NAMALWA (cell line): Measurements from ENCODE around the gene RAD51B.
"Not testable (repeated sequence)": the region's sequence is repeated elsewhere in the genome, so short reads cannot be mapped to it uniquely, and the experiment has no call there.

ENCODE experiments used
- DNase-seq: peaks from one replicate; pipeline ENCODE4 v3.0.0-alpha.2; 2015; ENCODE audit warnings: low spot score

Gene RAD51B

DNA sequence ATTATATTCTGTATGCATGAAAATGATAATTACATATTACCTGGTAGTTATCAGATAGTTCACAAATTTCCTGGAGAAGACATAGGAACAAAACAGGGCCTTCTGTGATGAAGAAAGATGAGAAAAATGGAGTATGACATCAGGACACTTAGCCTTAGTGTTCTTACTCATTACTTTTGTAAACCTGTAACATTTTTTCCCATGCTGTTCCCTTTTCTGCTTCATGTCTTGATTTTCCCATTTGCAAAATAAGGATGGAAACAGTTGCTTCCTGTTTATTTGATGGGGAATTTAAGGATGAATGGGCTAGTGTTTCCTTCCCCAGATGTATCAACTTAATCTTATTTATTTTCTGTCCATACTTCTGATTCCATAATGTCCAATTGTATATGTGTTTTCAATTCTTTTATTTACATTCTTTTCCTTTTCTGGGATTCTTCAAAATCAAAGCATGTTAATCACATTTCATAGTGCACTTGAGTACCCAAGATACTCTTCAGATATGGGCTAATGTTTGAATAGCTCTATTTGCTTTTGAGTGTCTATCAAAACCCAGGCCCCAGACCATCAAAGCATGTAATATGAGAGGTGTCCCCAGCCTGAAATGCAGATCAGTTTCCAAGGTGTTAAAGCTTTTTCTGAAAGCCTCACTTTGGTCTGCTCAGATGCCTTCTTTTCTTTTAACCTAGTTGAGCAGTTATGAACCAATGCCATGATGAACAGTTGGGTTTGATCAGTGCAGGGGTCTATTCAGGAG is 260.5 kb downstream of the RAD51B start:
- DNase-seq: no peak

DNA sequence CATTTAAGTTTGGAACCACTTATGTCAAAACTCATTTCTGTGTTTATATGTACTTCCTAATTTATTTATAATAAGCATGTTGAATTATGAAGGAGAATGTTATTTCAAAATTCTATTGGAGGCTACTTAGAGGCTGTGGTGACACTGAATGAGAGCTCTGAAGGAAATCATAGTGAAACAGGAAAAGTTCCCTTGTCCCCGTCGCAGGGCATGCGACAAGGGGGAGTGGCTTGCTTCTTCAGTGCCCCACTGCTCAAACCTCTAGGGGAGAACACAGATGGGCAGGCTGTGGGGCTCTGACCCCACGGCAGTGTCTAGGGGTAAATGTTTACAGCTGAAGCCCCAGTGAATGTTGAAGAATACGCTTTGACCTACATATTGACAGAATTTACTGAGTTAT is 261.9 kb downstream of the RAD51B start:
- DNase-seq: no peak

DNA sequence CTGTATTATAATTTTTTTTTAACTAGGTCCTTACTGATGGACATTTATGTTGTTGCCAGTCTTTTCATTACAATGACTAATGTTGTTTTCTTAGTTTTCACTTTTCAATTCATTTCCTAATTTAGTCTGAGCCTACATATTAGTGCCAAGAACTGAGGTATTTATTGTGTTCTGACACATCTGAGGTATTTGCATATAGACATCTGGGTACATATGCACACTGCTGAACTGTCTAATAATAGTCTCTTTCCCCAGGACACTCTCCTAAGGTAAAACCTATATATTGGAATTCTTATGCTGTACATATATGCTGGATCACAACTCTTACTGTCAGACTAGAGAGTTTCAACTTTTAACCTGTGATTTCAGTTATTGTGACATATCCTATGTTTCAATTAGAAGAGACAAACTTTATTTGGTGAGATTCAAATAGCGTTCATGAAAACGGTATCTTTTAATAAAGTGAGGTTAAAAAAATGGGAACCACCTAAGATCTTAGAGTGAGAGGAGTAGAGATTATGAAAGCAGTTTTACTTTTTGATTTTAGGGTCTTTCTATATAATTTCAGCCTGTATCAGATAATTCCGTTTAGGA is 263.2 kb downstream of the RAD51B start:
- no peak for DNase-seq

DNA sequence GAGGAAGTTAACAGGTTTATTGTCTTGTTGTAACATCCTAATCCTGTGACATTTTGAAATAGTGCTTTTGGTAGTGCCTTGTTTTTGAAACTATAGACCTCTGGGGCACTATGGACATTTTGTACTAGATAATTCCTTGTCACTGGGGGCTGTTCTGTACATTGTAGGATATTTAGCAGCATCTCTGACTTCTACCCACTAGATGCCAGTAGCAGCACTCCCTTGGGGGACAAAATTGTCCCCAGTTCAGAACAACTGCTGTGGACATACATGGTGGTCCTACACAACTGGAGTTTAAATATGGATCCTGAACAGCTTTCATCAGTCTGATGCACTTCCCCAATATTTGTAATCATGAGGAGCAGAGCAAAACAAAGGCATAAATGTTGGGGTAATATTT is 264.7 kb downstream of the RAD51B start:
- no peak for DNase-seq

DNA sequence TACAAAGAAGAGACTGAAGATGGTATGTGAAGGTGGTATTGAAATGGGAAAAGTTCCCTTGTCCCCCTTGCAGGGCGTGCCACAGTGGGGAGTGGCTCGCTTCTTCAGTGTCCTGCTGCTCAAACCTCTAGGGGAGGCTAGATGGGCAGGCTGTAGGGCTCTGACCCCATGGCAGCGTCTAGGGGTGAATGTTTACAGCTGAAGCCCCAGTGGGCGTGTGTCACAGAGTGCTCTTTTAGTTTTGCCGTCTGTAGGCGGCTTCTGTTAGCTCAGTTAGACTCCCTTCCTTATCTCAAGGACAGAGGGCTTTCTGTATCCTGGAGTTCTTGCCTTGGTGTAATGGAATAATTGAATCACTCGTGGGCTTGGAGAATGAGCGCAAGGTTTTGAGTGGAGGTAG is 266.2 kb downstream of the RAD51B start:
- DNase-seq: no peak

DNA sequence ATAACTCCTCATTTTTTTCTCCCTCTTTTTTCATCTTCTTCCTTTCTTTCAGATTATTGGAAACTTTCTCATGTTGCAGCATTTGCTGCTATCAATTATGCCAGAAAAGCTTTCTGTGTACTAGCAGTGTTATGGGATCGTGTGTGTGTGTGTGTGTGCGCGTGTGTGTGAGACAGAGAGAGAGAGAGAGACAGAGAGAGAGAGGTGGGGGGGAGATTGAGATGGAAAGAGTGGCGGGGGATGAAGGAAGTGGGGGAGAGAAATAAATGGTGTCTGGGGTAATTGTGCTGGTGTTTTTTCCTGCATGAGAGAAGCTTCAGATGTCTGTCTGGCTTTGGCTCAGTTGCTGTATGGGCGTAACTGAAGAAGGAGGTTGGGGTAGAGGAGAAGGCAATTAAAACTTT is 268.9 kb downstream of the RAD51B start:
- no peak for DNase-seq

DNA sequence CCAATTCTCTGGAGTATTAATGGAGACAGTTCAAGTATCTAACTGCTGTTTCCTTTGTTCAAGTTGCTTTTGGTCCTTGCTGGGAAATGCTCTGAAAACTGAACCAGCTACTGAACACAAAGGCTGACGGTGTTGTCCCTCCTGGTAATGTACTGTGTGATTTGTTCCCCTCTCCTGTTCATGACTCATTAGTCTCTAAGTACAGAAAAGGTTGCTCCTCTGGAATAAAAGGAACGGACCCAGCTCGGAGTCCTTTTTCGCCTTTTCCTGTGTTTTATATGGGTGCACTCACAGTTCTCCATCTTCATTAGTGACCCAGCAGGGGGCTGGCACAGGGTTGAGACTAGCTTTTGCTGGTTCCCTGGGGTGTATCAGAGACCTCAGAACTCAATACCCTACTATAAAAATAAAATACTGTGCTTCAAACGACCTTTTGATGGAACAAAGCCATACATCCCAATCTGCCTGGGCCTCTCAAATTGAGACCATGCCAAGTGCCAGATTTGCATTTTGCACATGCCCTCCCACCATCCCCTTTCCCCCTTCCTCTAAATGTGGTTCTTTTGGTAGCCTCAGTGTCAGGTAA is 269.7 kb downstream of the RAD51B start:
- no peak for DNase-seq

DNA sequence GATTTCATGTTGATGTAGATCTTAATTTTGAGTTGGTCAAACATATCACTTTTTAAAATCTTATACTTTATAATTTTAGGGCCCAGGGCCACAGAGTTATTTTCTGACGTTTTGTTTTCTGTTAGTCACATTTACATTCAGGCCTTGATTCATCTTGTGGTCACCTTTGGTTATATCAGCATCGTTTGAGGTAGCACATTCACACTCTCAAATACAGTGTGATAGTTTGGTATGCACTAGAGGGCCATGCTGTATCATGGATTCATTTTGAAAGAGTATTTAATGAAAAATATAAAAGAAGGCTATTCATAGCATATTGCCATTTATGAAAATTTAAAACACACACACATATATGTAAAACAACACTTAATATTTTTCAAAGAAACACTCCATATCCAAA is 274.6 kb downstream of the RAD51B start:
- no peak for DNase-seq

DNA sequence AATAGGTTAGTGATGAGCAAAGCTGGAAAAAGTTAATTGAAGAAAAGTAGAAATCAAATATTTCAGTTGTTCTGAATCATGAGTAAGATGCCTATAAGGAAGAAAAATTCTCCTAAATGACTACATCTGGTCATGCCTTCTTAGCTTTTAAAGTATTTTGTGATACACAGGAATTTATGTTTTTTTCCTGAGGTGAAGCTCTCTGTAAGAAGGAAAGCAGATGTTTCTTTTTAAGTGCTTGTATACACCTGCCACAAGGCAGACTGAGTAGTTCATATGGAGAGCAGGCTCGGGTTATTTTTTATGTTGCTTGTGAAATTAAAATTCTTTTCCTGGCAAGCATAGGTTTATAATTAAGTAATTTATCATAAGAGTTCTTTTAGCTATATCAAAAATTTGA is 275.2 kb downstream of the RAD51B start:
- no peak for DNase-seq

DNA sequence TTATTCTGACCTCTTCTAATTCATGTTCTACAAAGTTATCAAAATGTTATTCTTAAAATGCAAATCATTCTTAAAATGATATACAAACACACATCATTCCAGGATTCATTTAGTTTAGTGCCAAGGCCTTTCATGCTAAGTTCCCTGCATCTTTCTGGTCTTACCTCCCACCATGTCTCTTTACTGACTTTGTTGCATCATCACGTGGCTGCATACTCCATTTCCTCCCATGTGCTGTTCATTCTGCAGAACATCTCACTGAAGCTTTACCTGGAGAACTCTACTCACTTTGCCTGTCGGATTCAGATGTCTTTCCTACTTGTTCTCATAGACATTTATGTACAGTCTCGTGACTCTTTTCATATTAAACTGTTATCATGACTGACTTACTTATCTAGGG is 278.1 kb downstream of the RAD51B start:
- no peak for DNase-seq

DNA sequence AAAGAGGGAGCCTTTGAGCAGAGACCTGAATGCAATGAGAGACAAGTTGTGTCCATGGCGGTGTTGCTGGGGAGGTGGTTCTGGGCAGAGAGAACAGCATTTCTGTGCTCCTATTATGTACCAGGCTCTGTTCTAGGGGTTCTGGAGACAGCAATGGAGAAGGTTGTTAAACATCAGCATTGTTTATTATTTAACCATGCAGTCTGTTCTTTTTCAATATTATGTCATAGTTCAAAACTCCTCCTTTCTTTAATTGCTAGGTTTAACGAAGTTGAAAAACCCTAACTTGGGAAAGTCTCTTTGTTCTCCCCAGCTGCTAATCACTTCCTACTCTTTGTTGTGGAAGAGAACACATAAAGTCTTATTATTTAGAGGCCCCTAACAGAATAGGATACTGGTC is 279.3 kb downstream of the RAD51B start:
- no peak for DNase-seq

DNA sequence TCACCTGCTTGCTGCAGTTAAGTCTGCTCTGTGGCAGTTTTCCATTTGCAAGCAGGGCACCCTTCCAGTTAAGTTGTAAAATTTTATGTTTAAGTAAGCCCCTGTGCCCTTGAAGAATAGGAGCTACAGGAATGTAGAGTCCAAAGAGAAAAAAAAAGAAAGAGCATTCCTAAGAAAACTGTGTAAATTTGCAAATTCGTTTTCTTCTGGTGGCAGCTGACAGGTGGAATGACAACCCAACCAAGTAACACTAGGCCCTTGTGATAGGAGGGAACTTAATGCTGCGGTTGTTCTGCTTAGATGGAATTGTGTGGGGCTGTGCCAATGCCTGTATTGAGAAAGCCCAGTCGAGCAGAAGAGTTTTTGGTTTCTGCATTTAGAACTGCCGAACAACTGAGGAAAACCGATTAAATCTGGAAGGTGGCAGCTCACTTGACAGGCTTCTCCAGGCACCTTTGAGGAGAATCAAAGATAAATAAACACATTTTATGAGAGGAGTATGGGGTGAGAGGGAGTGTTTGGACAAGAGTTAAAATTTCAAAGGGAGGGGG is 280.0 kb downstream of the RAD51B start:
- DNase-seq: no peak

DNA sequence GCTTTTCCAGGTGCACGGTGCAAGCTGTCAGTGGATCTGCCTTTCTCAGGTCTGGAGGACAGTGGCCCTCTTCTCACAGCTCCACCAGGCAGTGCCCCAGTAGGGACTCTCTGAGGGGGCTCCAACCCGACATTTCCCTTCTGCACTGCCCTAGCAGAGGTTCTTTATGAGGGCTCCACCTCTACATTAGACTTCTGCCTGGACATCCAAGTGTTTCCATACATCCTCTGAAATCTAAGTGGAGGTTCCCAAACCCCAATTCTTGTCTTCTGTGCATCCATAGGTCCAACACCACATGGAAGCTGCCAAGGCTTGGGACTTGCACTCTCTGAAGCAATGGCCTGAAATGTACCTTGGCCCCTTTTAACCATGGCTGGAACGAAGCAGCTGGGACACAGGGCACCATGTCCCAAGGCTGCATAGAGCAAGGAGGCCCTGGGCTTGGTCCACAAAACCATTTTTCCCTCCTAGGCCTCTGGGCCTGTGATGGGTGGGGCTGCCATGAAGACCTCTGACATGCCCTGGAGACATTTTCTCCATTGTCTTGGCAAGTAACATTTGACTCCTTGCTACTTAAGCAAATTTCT is 282.2 kb downstream of the RAD51B start:
- DNase-seq: not testable (repeated sequence)

DNA sequence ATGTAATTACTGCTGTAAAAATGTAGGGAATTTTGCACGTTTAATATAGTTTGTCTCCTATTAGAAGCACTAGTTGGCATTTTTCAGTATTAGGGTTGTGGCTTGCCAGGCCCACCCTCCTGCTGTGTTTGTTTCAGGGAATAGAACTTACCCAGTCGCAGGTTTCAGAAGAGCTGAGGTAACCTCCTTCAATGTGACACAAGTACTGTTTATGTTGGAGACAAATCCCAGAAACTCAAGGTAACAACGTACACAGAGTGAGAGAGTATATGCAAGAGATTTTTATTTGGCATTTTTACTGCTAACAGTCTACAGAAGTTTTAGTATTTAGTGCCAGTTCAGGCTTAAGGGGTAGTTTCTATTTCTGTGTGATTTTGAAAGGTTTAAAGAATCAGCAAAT is 284.3 kb downstream of the RAD51B start:
- no peak for DNase-seq

DNA sequence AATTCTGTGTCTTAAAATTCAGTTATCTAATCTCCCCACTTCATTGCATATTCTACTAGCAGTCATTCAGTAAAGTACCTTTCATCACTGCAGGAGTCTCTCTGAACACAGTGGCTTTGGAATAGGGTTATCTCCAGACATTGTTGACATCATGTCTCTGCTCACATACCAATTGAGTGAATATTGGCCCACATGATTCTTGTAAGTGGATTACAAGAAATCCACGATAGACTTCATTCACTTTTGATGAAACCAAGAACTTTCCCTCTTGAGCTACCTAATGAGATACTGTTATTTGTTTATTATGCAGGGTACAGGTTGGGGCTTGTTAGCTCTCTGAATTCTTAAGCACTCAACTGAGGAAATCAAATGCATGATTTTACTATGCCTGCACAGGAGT is 284.9 kb downstream of the RAD51B start:
- no peak for DNase-seq

DNA sequence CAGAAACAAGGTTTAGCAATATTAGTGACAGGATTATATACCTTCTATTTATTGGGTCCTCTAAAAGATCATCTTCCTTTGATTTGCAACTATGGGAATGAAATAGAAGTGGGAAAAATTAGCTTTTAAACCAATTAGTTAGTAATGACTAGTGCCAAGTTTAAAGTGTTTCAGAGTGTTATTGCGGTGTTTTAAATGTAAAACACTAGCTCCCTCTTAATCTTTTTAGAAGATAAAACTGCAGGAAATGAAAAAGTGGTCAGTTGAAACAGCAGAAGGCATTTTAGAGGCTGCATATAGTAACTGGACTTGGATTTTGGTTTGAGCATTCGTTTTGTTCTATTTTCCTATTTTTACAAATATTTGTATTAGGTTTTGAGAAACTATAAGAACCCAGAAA is 286.2 kb downstream of the RAD51B start:
- no peak for DNase-seq

DNA sequence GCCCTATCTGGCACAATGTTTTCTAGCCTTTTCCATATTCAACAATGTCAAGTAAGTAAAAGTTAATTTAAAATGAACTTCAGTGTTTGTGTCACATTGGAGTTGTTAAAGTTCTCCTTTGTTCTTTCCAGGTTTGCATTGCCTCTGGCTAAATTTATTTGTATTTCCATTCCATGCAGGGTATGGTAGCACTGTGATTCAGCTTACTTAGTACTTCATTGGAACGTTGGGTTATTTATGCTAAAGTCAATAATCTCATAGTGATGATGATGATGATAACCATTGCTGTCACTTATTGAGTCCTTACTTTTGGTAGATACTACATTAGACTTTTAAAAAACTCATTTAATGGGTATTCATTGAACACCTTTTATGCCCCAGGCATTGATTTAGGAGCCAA is 286.9 kb downstream of the RAD51B start:
- DNase-seq: no peak

DNA sequence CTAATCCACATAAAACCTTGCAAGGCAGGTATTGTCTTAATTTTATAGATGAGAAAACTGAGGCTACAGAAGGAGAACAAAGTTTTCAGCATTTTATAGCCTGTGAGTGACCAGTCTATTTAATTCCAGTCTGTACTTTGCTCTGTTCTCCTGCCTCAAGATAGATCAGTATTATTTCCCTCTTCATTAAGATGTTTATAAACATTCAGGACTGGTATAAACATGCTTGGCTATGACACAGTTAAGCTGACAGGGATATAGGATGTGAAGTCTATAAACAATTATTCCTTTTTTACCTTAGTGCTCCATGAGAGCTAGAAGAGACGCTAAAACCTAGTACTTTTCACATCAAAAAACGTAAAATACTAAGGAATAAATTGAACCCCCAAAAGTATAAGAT is 287.3 kb downstream of the RAD51B start:
- no peak for DNase-seq

DNA sequence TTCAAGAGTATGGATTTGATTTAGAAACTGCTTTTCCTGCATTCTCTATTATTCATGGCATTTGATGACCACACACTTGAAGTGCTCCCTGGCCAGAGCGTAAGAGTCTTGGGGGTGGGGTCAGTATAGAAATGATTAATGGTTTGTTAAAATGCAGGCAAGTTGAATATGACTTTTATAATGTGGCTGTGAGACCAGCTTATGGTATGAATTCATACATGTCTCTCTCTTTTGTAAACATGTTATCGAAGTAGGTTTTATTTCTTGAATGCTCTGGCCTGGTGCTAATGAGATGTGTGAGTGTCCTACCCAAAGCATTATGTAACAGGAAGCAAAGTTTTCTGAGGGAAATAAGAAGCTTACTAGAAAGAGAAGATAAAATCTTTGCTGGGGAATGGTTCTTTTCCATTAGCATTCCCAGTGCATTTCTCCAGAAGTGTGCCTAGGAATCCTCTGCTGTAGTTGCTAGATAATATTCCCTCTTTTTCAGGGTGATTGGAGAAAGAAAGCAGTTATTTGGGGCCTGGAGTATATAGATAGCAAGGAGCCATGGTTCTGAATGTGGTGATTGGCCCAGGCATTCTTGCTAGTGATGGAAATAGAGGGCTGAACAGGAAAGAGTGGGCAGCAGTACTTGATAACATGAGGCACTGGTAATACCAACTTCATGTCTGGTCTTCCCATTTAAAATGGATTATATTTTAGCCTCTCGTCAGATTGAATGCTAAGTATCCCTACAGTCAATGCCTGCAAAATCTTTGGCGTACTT is 289.7 kb downstream of the RAD51B start:
- no peak for DNase-seq

DNA sequence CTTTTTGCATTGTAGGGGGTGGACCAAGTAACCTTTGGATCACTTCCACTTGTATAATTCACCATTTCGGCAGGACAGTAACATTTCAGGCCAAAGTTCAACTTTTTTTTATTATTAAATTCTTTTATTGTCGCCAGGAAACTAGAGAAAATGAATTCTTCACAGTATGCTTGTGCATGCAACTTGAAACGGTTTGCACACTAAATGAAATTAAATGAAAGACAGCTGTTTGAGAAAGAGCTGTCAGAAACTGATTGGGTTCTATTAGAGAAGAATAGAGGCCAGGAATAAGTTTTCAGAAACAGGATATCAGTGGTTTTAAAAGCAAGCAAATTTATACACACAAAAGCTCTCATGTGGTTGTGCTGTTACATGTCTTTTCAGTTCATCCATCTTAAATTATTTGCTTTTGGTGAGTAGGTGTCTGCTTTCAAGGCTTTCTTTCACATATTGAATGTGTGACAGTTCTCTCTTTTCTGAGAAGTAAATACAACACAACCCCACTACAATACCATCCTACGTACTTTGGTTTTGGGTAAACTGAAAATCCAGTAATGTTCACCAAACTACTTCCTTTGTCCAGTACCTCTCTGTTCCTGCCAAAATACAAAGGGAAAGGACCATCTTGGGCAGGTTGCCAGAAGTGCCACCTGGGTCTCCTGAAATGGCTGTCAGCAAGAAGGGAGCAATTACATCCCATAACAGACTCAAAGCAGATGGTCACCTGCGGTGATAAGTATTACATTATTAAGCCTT is 291.7 kb downstream of the RAD51B start:
- DNase-seq: no peak

DNA sequence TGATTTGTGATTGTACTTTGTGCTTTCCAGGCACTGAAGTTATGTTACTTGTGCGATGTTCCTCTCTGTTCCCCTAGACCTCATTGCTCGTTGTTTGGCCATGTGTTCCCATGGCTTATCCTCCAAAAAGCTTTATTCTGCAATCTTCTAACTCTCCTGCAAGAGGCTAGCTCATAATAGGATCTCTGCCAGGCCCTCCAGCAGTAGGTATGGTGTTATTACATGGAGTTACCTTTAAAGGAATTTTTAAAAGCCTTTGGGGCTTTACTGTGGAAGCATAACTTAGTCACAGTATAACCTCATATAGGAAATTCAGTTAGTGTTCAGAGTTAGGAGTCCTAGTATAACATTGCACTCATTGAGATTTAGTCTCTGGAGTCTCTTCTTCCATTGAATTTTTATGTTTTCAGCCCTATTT is 292.3 kb downstream of the RAD51B start:
- DNase-seq: no peak

DNA sequence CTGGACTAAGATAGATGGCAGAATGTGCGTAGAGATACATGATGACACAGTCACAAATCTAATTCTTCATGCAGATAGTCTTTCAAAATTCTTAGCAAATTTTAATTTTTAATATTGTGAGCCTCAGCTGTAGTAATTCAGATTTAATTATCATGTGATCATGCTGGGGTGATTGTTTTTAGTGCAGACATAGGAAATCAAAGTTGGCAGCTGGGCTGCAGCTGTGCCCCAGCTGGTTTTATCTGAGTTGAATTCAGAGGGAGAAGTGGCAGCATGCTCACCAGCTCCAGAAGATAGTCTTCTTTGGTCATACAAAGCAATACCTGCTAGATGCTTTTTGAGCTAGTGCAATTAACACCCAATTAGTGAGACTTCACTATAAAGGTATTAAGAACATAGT is 292.9 kb downstream of the RAD51B start:
- no peak for DNase-seq
